NT2/D1 (cell line): ENCODE results near the gene CRYGC.

ENCODE experiments used
- SUZ12 ChIP-seq: IDR thresholded peaks from 2 replicates; pipeline ENCODE4 v1.6.1; 2011; ENCODE audit not compliant: insufficient read length, insufficient read depth; ENCODE audit errors: extremely low read depth
- YY1 ChIP-seq: IDR thresholded peaks from 2 replicates; pipeline ENCODE4 v1.6.1; 2011; ENCODE audit not compliant: insufficient read length, insufficient read depth

- TF ChIP-seq YY1: no peak
- TF ChIP-seq SUZ12: no peak
Measured at GRCh38 chr2:208090420-208090819, 39.2 kb downstream of the CRYGC start.
